Endodermal cell (in vitro differentiated cells): ENCODE data around the gene S100A14. TPM values are rescaled to one million over a fixed set of nuclear protein-coding genes. Genes with fewer than 3 reads are reported as not detected.

Source experiments
- DNase-seq: peaks from one replicate; pipeline ENCODE4 v3.0.0-alpha.2; 2017
- H3K27ac ChIP-seq: 2 replicates; pipeline ENCODE4 v1.5.1; 2013; ENCODE audit warnings: mild to moderate bottlenecking, low read depth, low read length, moderate library complexity
- H3K27me3 ChIP-seq: 2 replicates; pipeline ENCODE4 v1.6.1; 2013; ENCODE audit warnings: mild to moderate bottlenecking, low read length, moderate library complexity; ENCODE audit not compliant: insufficient read depth, control insufficient read depth, poor library complexity, severe bottlenecking
- H3K36me3 ChIP-seq: 2 replicates; pipeline ENCODE4 v1.7.0; 2013; ENCODE audit warnings: mild to moderate bottlenecking, low read length, moderate library complexity; ENCODE audit not compliant: control insufficient read depth, insufficient read depth
- H3K4me1 ChIP-seq: one replicate; pipeline ENCODE4 v1.7.0; 2013; ENCODE audit warnings: low read length; ENCODE audit not compliant: control insufficient read depth, insufficient read depth
- H3K4me3 ChIP-seq: 2 replicates; pipeline ENCODE4 v1.5.1; 2013; ENCODE audit warnings: mild to moderate bottlenecking, low read length, moderate library complexity
- H3K9ac ChIP-seq: 2 replicates; pipeline ENCODE4 v1.6.1; 2013; ENCODE audit warnings: mild to moderate bottlenecking, low read length, moderate library complexity; ENCODE audit not compliant: poor library complexity, severe bottlenecking; ENCODE audit errors: extremely low read depth
- H3K9me3 ChIP-seq: 2 replicates; pipeline ENCODE4 v1.6.1; 2013; ENCODE audit warnings: mild to moderate bottlenecking, low read length, moderate library complexity; ENCODE audit not compliant: control insufficient read depth
- H3K27ac Mint-ChIP-seq: 2 replicates; pipeline ENCODE4 v1.8.0; 2020; ENCODE audit warnings: mixed read lengths
- H3K27me3 Mint-ChIP-seq: 2 replicates; pipeline ENCODE4 v1.8.0; 2021; ENCODE audit warnings: mild to moderate bottlenecking, mixed read lengths; ENCODE audit not compliant: insufficient read depth
- H3K36me3 Mint-ChIP-seq: 2 replicates; pipeline ENCODE4 v1.8.0; 2020; ENCODE audit warnings: low read depth, mixed read lengths
- H3K4me1 Mint-ChIP-seq: 2 replicates; pipeline ENCODE4 v1.8.0; 2020; ENCODE audit warnings: mixed read lengths
- H3K4me3 Mint-ChIP-seq: 2 replicates; pipeline ENCODE4 v1.8.0; 2020; ENCODE audit warnings: mild to moderate bottlenecking, moderate library complexity, mixed read lengths
- H3K9me3 Mint-ChIP-seq: 2 replicates; pipeline ENCODE4 v1.8.0; 2020; ENCODE audit warnings: mild to moderate bottlenecking, mixed read lengths
- CTCF ChIP-seq: fragments of 200-600 bp; sonication (generic); conservative IDR thresholded peaks from 2 replicates; pipeline ENCODE4 v1.5.0; 2021; ENCODE audit warnings: antibody characterized with exemption, mild to moderate bottlenecking
- WGBS, 2 experiments: methylation state at CpG; one replicate each; pipeline versions ENCODE4 v1.1.5 to v1.1.7; 2013; ENCODE audit warnings: missing lambda C conversion rate in 2 of 2, mixed read lengths in 1 of 2; ENCODE audit not compliant: insufficient coverage in 1 of 2, insufficient read length in 1 of 2; 5-methylcytosine and 5-hydroxymethylcytosine counted together
- total RNA-seq, 2 donors: library from RNA; stranded (reverse); fragmentation: NEBNext Ultra II Directional in 1 of 2; extraction: Animal tissue kit (Norgen Biotek cat#: 25700) in 1 of 2; gene quantifications; 2 replicates in 1 of 2; 3 replicates in 1 of 2; pipeline ENCODE4 v1.2.1, GENCODE V29; 2021

S100A14 gene
- total RNA-seq, 2 donors from 2014 or later, result 53.8 to 119 TPM

- Histone ChIP-seq H3K4me1 (no peaks in the 10 kb centered on the region), H3K4me3 (no peak overlapping the region), H3K36me3 (peaks cover 12% of the 10 kb centered on the region), H3K27ac (no peak overlapping the region), H3K9me3 (peaks cover under 1% of the 10 kb centered on the region), H3K9ac (no peak overlapping the region), H3K27me3 (no peaks in the 10 kb centered on the region)
- Mint-ChIP-seq H3K27me3 (no peaks in the 10 kb centered on the region), H3K9me3 (peaks cover 4% of the 10 kb centered on the region), H3K4me3 (no peak overlapping the region), H3K27ac (no peak overlapping the region), H3K36me3 (peaks cover 19% of the 10 kb centered on the region), H3K4me1 (peaks cover 24% of the 10 kb centered on the region)
- 95 to 98% methylated on average over 3 to 7 of the region's 10 CpGs for WGBS, 2 experiments
- DNase-seq, result no peak
- no peak for TF ChIP-seq CTCF
Measured at GRCh38 chr1:153631047-153632022, 15.2 kb upstream of the S100A14 start.

DNA sequence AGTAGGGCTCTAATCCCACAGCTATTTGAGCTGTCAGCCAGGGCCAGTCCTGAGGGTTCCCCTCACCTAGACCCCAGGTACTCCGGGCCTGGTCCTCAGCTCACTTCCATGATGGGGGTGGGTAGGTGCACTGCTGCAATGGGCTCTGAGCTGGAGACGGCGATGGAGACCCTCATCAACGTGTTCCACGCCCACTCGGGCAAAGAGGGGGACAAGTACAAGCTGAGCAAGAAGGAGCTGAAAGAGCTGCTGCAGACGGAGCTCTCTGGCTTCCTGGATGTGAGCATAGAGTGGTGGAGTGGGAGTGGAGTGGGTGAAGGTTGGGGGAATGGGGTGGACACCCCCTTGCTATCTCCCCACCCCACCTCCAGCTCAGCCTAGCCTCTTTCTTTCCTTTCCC, 14.3 kb upstream of the S100A14 start:
- H3K4me3 Mint-ChIP-seq, result no peak overlapping the region
- H3K27ac Mint-ChIP-seq, result no peak overlapping the region

GRCh38 chr1:153629971-153630370, 13.8 kb upstream of the S100A14 start:
- Histone ChIP-seq H3K4me3 (no peak overlapping the region), H3K27me3 (no peaks in the 10 kb centered on the region), H3K4me1 (no peaks in the 10 kb centered on the region), H3K9ac (no peak overlapping the region), H3K36me3 (peaks cover 12% of the 10 kb centered on the region), H3K27ac (no peak overlapping the region), H3K9me3 (no peaks in the 10 kb centered on the region)
- Mint-ChIP-seq H3K27me3 (no peaks in the 10 kb centered on the region), H3K27ac (no peak overlapping the region), H3K9me3 (peaks cover 4% of the 10 kb centered on the region), H3K4me1 (peaks cover 28% of the 10 kb centered on the region), H3K4me3 (no peak overlapping the region), H3K36me3 (peaks cover 19% of the 10 kb centered on the region)
- TF ChIP-seq CTCF, result no peak
- no peak for DNase-seq
- WGBS, 2 experiments, result 88% methylated on average over 1 of the region's 1 CpG; no CpG with 5 or more reads in 1 of the 2 experiments

More for the DNA sequence above, 14.3 kb upstream of the S100A14 start:
- peaks cover 9% of the 10 kb centered on the region for H3K36me3 ChIP-seq
- Mint-ChIP-seq H3K4me1 (peaks cover 29% of the 10 kb centered on the region), H3K27me3 (no peaks in the 10 kb centered on the region), H3K9me3 (peaks cover 4% of the 10 kb centered on the region), H3K36me3 (peaks cover 17% of the 10 kb centered on the region)
- no peak overlapping the region for H3K9ac ChIP-seq
- H3K4me1 ChIP-seq, result no peaks in the 10 kb centered on the region
- H3K27ac ChIP-seq, result no peak overlapping the region
- H3K9me3 ChIP-seq, result no peaks in the 10 kb centered on the region
- H3K27me3 ChIP-seq, result no peaks in the 10 kb centered on the region
- DNase-seq, result no peak
- WGBS, 2 experiments, result 92 to 100% methylated on average over 5 to 7 of the region's 7 CpGs
- TF ChIP-seq CTCF, result no peak
- no peak overlapping the region for H3K4me3 ChIP-seq
